GM10266 (cell line): ENCODE results near the gene SCNN1B.
"Not testable (repeated sequence)": the region's sequence is repeated elsewhere in the genome, so short reads cannot be mapped to it uniquely, and the experiment has no call there.

ENCODE experiments used
- DNase-seq: peaks from one replicate; pipeline ENCODE4 v3.0.0; 2012; ENCODE audit errors: extremely low spot score
- CTCF ChIP-seq: IDR thresholded peaks from 2 replicates; pipeline ENCODE4 v1.5.1; 2012; ENCODE audit warnings: mild to moderate bottlenecking, low read depth; ENCODE audit not compliant: control insufficient read depth, insufficient read depth; ENCODE audit errors: missing control alignments

Gene SCNN1B

GRCh38 chr16:23379707-23380106, 77.6 kb downstream of the SCNN1B start:
- no peak for DNase-seq
- no peak for TF ChIP-seq CTCF

DNA sequence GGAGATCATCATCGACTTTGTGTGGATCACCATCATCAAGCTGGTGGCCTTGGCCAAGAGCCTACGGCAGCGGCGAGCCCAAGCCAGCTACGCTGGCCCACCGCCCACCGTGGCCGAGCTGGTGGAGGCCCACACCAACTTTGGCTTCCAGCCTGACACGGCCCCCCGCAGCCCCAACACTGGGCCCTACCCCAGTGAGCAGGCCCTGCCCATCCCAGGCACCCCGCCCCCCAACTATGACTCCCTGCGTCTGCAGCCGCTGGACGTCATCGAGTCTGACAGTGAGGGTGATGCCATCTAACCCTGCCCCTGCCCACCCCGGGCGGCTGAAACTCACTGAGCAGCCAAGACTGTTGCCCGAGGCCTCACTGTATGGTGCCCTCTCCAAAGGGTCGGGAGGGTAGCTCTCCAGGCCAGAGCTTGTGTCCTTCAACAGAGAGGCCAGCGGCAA, 78.4 kb downstream of the SCNN1B start:
- TF ChIP-seq CTCF: no peak
- DNase-seq: no peak

DNA sequence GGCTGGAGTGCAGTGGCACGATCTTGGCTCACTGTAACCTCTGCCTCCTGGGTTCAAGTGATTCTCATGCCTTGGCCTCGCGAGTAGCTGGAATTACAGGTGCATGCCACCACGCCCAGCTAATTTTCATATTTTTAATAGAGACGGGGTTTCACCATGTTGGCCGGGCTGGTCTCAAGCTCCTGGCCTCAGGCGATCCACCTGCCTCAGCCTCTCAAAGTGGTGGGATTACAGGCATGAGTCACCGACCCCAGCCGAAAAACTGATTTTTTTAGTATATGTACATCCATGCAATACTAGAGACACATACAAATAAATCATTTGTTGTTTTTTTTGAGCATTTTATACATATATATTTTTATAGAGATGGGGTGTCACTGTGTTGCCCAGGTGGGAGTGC, 79.6 kb downstream of the SCNN1B start:
- DNase-seq: not testable (repeated sequence)

GRCh38 chr16:23382279-23382678, 80.2 kb downstream of the SCNN1B start:
- no peak for DNase-seq
- TF ChIP-seq CTCF: no peak

GRCh38 chr16:23383881-23384280, 81.8 kb downstream of the SCNN1B start:
- no peak for TF ChIP-seq CTCF
- no peak for DNase-seq

GRCh38 chr16:23384878-23385277, 82.8 kb downstream of the SCNN1B start:
- DNase-seq: no peak

DNA sequence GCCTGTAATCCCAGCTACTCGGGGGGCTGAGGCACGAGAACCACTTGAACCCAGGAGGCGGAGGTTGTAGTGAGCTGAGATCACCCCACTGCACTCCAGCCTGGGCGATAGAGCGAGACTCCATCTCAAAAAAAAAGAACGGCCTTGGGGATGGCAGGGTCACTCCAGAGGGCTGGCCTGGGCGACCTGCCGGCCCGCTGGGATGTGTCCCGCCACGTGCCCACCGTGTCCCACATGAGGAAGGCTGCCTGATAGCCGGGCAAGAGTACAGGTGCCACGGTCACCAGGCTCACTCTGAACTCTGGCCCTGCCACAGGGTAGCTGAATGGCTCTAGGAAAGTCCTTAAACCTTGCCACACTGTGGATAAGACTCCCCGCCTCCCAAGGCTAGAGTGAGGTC, 83.3 kb downstream of the SCNN1B start:
- DNase-seq: no peak
- TF ChIP-seq CTCF: no peak

More at GRCh38 chr16:23384878-23385277, 82.8 kb downstream of the SCNN1B start:
- TF ChIP-seq CTCF: no peak

GRCh38 chr16:23387666-23388065, 85.6 kb downstream of the SCNN1B start:
- no peak for TF ChIP-seq CTCF
- no peak for DNase-seq
